Choroid plexus epithelial cell (primary cell): ENCODE results near the gene KCNJ4.

ENCODE experiments used
- DNase-seq: peaks from one replicate; pipeline ENCODE4 v3.0.0-alpha.2; 2010; ENCODE audit warnings: low read depth
- H3K4me3 ChIP-seq: 2 replicates; pipeline ENCODE4 v1.5.1; 2011; ENCODE audit warnings: low read depth, mild to moderate bottlenecking, control low read depth, low read length, moderate library complexity
- CTCF ChIP-seq: conservative IDR thresholded peaks from 2 replicates; pipeline ENCODE4 v1.5.1; 2011; ENCODE audit warnings: low read depth, mild to moderate bottlenecking, control low read depth, inconsistent platforms, low read length, moderate library complexity

KCNJ4 gene

GRCh38 chr22:38456272-38456835 is 1.4 kb upstream of the KCNJ4 start:
- H3K4me3 ChIP-seq = no peak overlapping the region
- DNase-seq = no peak
- no peak for TF ChIP-seq CTCF

- no peak for TF ChIP-seq CTCF
- peak; percentile 37 for DNase-seq
- H3K4me3 ChIP-seq = peak overlapping the region; percentile 38
Observed at GRCh38 chr22:38455530-38456271, 702 bp upstream of the KCNJ4 start.

DNA sequence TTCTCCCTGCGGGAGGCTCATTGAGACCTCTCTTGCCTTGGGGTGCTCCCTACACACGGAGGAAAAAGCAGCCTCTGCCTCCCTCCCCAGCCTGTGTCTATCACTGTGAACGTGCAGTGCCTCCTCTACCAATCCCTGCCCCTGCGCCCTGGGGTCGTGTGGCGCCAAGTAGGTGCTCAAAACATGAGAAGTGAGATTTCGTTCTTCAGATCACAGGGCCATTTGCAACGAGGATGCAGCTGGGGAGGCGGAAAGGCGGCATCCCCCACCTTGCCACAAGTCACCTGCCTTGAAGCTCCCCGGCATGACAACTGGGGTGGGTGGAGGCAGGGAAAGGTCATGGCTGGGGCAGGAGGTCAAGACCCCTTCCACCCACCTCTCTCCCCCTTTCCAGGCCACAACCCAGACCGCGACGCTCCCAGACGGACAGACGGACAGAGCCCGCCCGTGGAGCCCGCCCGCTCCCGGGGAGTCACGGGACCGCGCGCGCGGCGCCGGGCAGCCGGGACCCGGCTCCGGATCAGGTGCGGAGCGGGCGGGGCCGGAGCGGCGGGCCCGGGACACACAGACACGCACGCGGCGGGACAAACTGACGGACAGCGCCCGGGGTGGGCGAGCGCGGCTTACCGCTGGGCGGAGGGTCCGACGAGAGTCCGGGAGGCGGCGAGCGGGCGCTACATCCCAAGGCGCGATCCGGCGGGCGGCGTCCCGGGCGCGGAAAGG is 485 bp downstream of the KCNJ4 start:
- TF ChIP-seq CTCF = no peak
- no peak overlapping the region for H3K4me3 ChIP-seq
- no peak for DNase-seq

GRCh38 chr22:38453996-38454352 is 1.0 kb downstream of the KCNJ4 start:
- TF ChIP-seq CTCF = no peak
- no peak overlapping the region for H3K4me3 ChIP-seq

DNA sequence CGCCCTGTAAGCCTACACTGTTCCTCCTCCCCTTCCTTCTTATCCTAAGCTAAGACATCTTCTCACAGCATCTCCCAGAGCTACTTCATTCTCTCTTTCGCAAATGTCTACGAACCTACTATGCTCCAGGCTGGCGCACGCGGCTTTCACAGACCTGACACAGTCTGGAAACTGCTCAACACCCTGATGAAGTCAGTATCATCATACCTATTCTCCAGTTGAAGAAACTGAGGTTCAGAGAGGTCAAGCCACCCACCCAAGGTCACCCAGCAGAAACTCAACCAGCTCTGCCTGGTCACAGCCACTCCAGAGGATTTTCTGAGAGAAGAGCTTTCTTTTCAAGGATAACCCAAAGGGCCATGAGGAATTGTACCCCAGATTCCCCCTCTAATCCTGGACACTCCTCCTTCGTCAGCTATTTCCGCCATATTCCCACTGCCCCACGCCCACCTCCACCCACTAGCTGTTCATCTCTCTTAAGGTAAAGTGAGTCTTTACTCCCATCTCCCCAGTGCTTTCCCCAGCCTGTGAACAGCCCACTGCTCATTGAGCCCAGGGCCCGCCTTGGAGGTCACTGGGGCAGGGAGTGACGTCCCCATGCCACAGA is 1.8 kb downstream of the KCNJ4 start:
- no peak overlapping the region for H3K4me3 ChIP-seq
- no peak for TF ChIP-seq CTCF
- no peak for DNase-seq

More at GRCh38 chr22:38453996-38454352, 1.0 kb downstream of the KCNJ4 start:
- no peak for DNase-seq

- no peak overlapping the region for H3K4me3 ChIP-seq
- TF ChIP-seq CTCF = no peak
Observed at GRCh38 chr22:38452373-38453065, 2.5 kb downstream of the KCNJ4 start.

More at GRCh38 chr22:38452373-38453065, 2.5 kb downstream of the KCNJ4 start:
- no peak for DNase-seq
